Chondrocyte (in vitro differentiated cells): ENCODE data around the gene NOL3. TPM values are rescaled to one million over a fixed set of nuclear protein-coding genes. Genes with fewer than 3 reads are reported as not detected.

Source experiments
- DNase-seq: peaks from one replicate; pipeline ENCODE4 v3.0.0; 2021; ENCODE audit warnings: mixed read lengths, low spot score
- H3K27ac Mint-ChIP-seq: one replicate; pipeline ENCODE4 v1.8.0; 2021; ENCODE audit warnings: mild to moderate bottlenecking, moderate library complexity, mixed read lengths; ENCODE audit not compliant: unreplicated experiment
- H3K27me3 Mint-ChIP-seq: 2 replicates; pipeline ENCODE4 v1.8.0; 2021; ENCODE audit warnings: low read depth, mixed read lengths
- H3K36me3 Mint-ChIP-seq: 2 replicates; pipeline ENCODE4 v1.8.0; 2021; ENCODE audit warnings: low read depth, mixed read lengths
- H3K4me1 Mint-ChIP-seq: 2 replicates; pipeline ENCODE4 v1.8.0; 2021; ENCODE audit warnings: low read depth, mild to moderate bottlenecking, mixed read lengths
- H3K4me3 Mint-ChIP-seq: one replicate; pipeline ENCODE4 v1.8.0; 2021; ENCODE audit warnings: mild to moderate bottlenecking, moderate library complexity, mixed read lengths; ENCODE audit not compliant: unreplicated experiment
- H3K9me3 Mint-ChIP-seq: 2 replicates; pipeline ENCODE4 v1.8.0; 2021; ENCODE audit warnings: low read depth, mixed read lengths
- CTCF ChIP-seq: fragments of 200-600 bp; sonication (generic); IDR thresholded peaks from 2 replicates; pipeline ENCODE4 v1.5.0; 2021; ENCODE audit warnings: antibody characterized with exemption, mild to moderate bottlenecking, moderate library complexity
- total RNA-seq: library from RNA; stranded (reverse); gene quantifications from 3 replicates; pipeline ENCODE4 v1.2.1, GENCODE V29; 2021

NOL3 gene
- total RNA-seq, 1 donor from 2014 or later, result 31.2 TPM

GRCh38 chr16:67163999-67164558 is 6.3 kb upstream of the NOL3 start:
- DNase-seq, result no peak
- TF ChIP-seq CTCF, result no peak
- peak overlapping the region; percentile 46 for H3K4me3 Mint-ChIP-seq
- H3K36me3 Mint-ChIP-seq, result no peaks in the 10 kb centered on the region
- no peaks in the 10 kb centered on the region for H3K9me3 Mint-ChIP-seq
- H3K27ac Mint-ChIP-seq, result no peak overlapping the region
- peaks cover 13% of the 10 kb centered on the region for H3K27me3 Mint-ChIP-seq
- H3K4me1 Mint-ChIP-seq, result peaks cover 28% of the 10 kb centered on the region

GRCh38 chr16:67164599-67165061 is 5.7 kb upstream of the NOL3 start, which contains the start of gene HSF4:
HSF4 (plus strand) TSS chr16:67164745; CDS start chr16:67164812, 67 bp downstream.
- Mint-ChIP-seq H3K27me3 (peaks cover 13% of the 10 kb centered on the region), H3K9me3 (no peaks in the 10 kb centered on the region), H3K4me1 (peaks cover 28% of the 10 kb centered on the region), H3K27ac (no peak within 1 kb of the TSS), H3K36me3 (no peaks in the 10 kb centered on the region), H3K4me3 (peak within 1 kb of the TSS; percentile 46)
- TF ChIP-seq CTCF, result no peak
- no peak for DNase-seq

GRCh38 chr16:67165121-67166078 is 4.9 kb upstream of the NOL3 start:
- H3K36me3 Mint-ChIP-seq, result no peaks in the 10 kb centered on the region
- H3K9me3 Mint-ChIP-seq, result no peaks in the 10 kb centered on the region
- no peak for DNase-seq
- H3K27ac Mint-ChIP-seq, result no peak overlapping the region
- peak overlapping the region; percentile 35 for H3K4me3 Mint-ChIP-seq
- peaks cover 34% of the 10 kb centered on the region for H3K4me1 Mint-ChIP-seq
- TF ChIP-seq CTCF, result no peak
- peaks cover 13% of the 10 kb centered on the region for H3K27me3 Mint-ChIP-seq

- Mint-ChIP-seq H3K27ac (no peak overlapping the region), H3K4me3 (no peak overlapping the region), H3K27me3 (peaks cover 11% of the 10 kb centered on the region), H3K4me1 (peaks cover 34% of the 10 kb centered on the region), H3K36me3 (no peaks in the 10 kb centered on the region), H3K9me3 (no peaks in the 10 kb centered on the region)
- no peak for TF ChIP-seq CTCF
- DNase-seq, result no peak
These were observed 4.2 kb upstream of the NOL3 start for GRCh38 chr16:67166110-67166547.

- Mint-ChIP-seq H3K4me1 (peaks cover 39% of the 10 kb centered on the region), H3K27ac (no peak overlapping the region), H3K4me3 (no peak overlapping the region), H3K27me3 (peaks cover 11% of the 10 kb centered on the region), H3K9me3 (no peaks in the 10 kb centered on the region), H3K36me3 (no peaks in the 10 kb centered on the region)
- no peak for DNase-seq
- TF ChIP-seq CTCF, result no peak
These were observed 3.7 kb upstream of the NOL3 start for GRCh38 chr16:67166598-67167168.
